Measurements from ENCODE around the gene BNIP1. TPM values are rescaled to one million over a fixed set of nuclear protein-coding genes. Genes with fewer than 3 reads are reported as not detected.

Gene BNIP1
- total and polyA plus RNA-seq, 2 of the 4 experiments (the other 2 are of a cell fraction): 24.3 to 35.3 TPM

GRCh38 chr5:173098787-173099186, 45.5 kb upstream of the BNIP1 start:
- Histone ChIP-seq H2BK120ac (ENCODE audit: low read depth, low read length) (no peak overlapping the region), H3K4me3 (ENCODE audit: insufficient read depth, low read depth, low read length) (no peak overlapping the region), H4K5ac (ENCODE audit: low read depth, low read length) (no peak overlapping the region), H3K9me3 (ENCODE audit: control insufficient read depth, insufficient read depth, low read length) (peaks cover 4% of the 10 kb centered on the region), H3K9ac (ENCODE audit: low read depth, low read length) (no peak overlapping the region), H3K18ac (ENCODE audit: low read depth, low read length) (no peak overlapping the region), H4K8ac (ENCODE audit: low read depth in 2 of 2, low read length in 2 of 2) (no peak overlapping the region), H3K56ac (ENCODE audit: extremely low read depth, insufficient read depth, low read length) (no peak overlapping the region), H3K79me1 (ENCODE audit: low read depth in 1 of 2, low read length in 2 of 2) (peaks cover 2 to 10% of the 10 kb centered on the region in 2 experiments; a peak in 1 of 4 replicates), H3K36me3 (ENCODE audit: control insufficient read depth, insufficient read depth, low read length) (peaks cover 7% of the 10 kb centered on the region; the same call in 1 of the 2 replicates), H4K91ac (ENCODE audit: insufficient read depth, low read depth, low read length) (no peak overlapping the region), H2BK5ac (ENCODE audit: low read depth, low read length, poor library complexity, severe bottlenecking) (no peak overlapping the region), H2AK5ac (ENCODE audit: low read depth, low read length) (no peak overlapping the region), H2AK9ac (replicated peaks; ENCODE audit: low read depth, low read length, poor library complexity) (no peak overlapping the region), H2BK15ac (ENCODE audit: low read depth, low read length) (no peak overlapping the region), H3K4ac (ENCODE audit: low read depth, low read length) (no peak overlapping the region), H3K4me2 (ENCODE audit: low read depth, low read length) (no peak overlapping the region), H2BK20ac (ENCODE audit: low read depth, low read length) (no peak overlapping the region), H4K20me1 (ENCODE audit: insufficient read depth, low read length) (peaks cover 10% of the 10 kb centered on the region; the same call in 1 of the 2 replicates), H3K23ac (ENCODE audit: low read depth, low read length) (no peak overlapping the region), H3K4me1 (ENCODE audit: control insufficient read depth, insufficient read depth, low read length) (peaks cover 5% of the 10 kb centered on the region), H3K27me3 (ENCODE audit: control insufficient read depth, insufficient read depth, low read length) (no peaks in the 10 kb centered on the region), H3K14ac (replicated peaks; ENCODE audit: low read depth, low read length) (no peak overlapping the region), H3K9me1 (ENCODE audit: insufficient read depth, low read length) (peaks cover under 1% of the 10 kb centered on the region; the same call in 1 of the 2 replicates), H3K27ac (ENCODE audit: insufficient read depth, low read length) (no peak overlapping the region), H2AFZ (replicated peaks; ENCODE audit: low read length, poor library complexity) (no peak overlapping the region)
- DNase-seq (no peak), ATAC-seq (ENCODE audit: low read depth) (no peak)
- dilution Hi-C loops (cut with HindIII; ENCODE audit: low sequenced_read_pairs, unreplicated experiment): no loop called here
- BruUV-seq (replicated peaks): no TSS peak
- intact Hi-C loops (cut with micrococcal nuclease): loop anchor here (5.0 kb wide), 1 partner anchor 39 kb away; no protein-coding TSS in a partner anchor
- in situ Hi-C loops (cut with MboI; ENCODE audit: low sequenced_read_pairs): no loop called here
- CTCF ChIA-PET: no interaction called here
- no peak for TF ChIP-seq RCOR1 (IDR thresholded peaks at IDR 0.05; ENCODE audit: insufficient replicate concordance, low read length)
- POLR2A ChIA-PET (ENCODE audit: unreplicated experiment): no interaction called here
